K562 (cell line): ENCODE results near the gene MAST1. TPM values are rescaled to one million over a fixed set of nuclear protein-coding genes. Genes with fewer than 3 reads are reported as not detected.

Experiments used
- AFF1 ChIP-seq, 2 experiments: fragments of 450-650 bp; IDR thresholded peaks; 2 replicates each; pipeline ENCODE4 v1.6.1; 2018; ENCODE audit warnings: mild to moderate bottlenecking in 2 of 2, low read depth in 1 of 2; ENCODE audit not compliant: partially characterized antibody in 2 of 2
- CBX8 ChIP-seq: fragments of 200-600 bp; sonication (generic); IDR thresholded peaks from 2 replicates; pipeline ENCODE4 v1.6.1; 2012; ENCODE audit warnings: borderline replicate concordance, mixed run types, low read depth, mild to moderate bottlenecking, moderate library complexity, mixed read lengths, low read length, control low read depth, inconsistent platforms; ENCODE audit not compliant: poor library complexity, severe bottlenecking; ENCODE audit errors: extremely low read depth
- CEBPG ChIP-seq, 3 experiments: fragments of 200-800 bp in 1 of 3; sonication (Bioruptor generic) in 1 of 3; sonication (generic) in 1 of 3; formaldehyde crosslinking in 1 of 3; IDR thresholded peaks in 2 of 3; conservative IDR thresholded peaks in 1 of 3; 2 replicates each; pipeline versions ENCODE4 v1.6.1 to v1.8.0; 2016 to 2022; ENCODE audit warnings: missing compliant biosample characterization in 2 of 3, missing genetic modification characterization in 2 of 3, mild to moderate bottlenecking in 1 of 3, missing genetic modification reagents in 1 of 3
- CTCF ChIP-seq, 3 experiments: IDR thresholded peaks in 2 of 3; conservative IDR thresholded peaks in 1 of 3; 2 replicates each; pipeline ENCODE4 v1.5.1; 2011 to 2012; ENCODE audit warnings: low read length in 3 of 3, mild to moderate bottlenecking in 3 of 3, control low read depth in 2 of 3, improper control_type of control experiment in 1 of 3, inconsistent platforms in 1 of 3, low read depth in 1 of 3, mixed read lengths in 1 of 3, moderate library complexity in 1 of 3; ENCODE audit not compliant: insufficient read depth in 2 of 3
- FOXK1 ChIP-seq: sonication (generic); formaldehyde crosslinking; IDR thresholded peaks from 2 replicates; pipeline ENCODE4 v1.8.0; 2022; ENCODE audit warnings: missing genetic modification reagents, mild to moderate bottlenecking, borderline replicate concordance
- HDAC3 ChIP-seq: fragments of 450-650 bp; IDR thresholded peaks from 2 replicates; pipeline ENCODE4 v1.6.1; 2018; ENCODE audit warnings: borderline replicate concordance, mild to moderate bottlenecking, moderate library complexity; ENCODE audit not compliant: partially characterized antibody
- L3MBTL2 ChIP-seq: fragments of 450-650 bp; IDR thresholded peaks from 2 replicates; pipeline ENCODE4 v1.6.1; 2016; ENCODE audit warnings: mild to moderate bottlenecking, moderate library complexity
- NFE2 ChIP-seq: IDR thresholded peaks from 2 replicates; pipeline ENCODE4 v1.6.1; 2014; ENCODE audit warnings: antibody characterized with exemption, low read depth
- NR3C1 ChIP-seq: sonication (generic); formaldehyde crosslinking; IDR thresholded peaks from 2 replicates; pipeline ENCODE4 v1.8.1; 2022; ENCODE audit warnings: missing genetic modification reagents
- PHF8 ChIP-seq: fragments of 200-600 bp; sonication (generic); IDR thresholded peaks from 2 replicates; pipeline ENCODE4 v1.6.1; 2012; ENCODE audit warnings: mixed run types, mild to moderate bottlenecking, inconsistent platforms, low read length, moderate library complexity, borderline replicate concordance
- XRCC4 ChIP-seq: IDR thresholded peaks from one replicate; pipeline ENCODE4 v1.6.1; 2011; ENCODE audit not compliant: insufficient read depth, insufficient read length; ENCODE audit errors: extremely low read depth
- ZNF311 ChIP-seq: fragments of 250-450 bp; sonication (Bioruptor Pico); IDR thresholded peaks from 2 replicates; pipeline ENCODE4 v1.4.0; 2020; ENCODE audit warnings: mild to moderate bottlenecking, moderate library complexity
- polyA plus RNA-seq, 8 experiments: library from polyadenylated mRNA; depleted of rRNA in 4 of 8; stranded (reverse) in 5 of 8; unstranded in 3 of 8; fragments of >200 nt; fragmentation: Nextera tagmentation in 2 of 8; fragmentation: Illumina TruSeq in 1 of 8; extraction: Ambion mirVana in 2 of 8; extraction: Trizol in 1 of 8; gene quantifications; 2 replicates each; pipeline versions ENCODE4 v1.2.1 to v1.2.3, GENCODE V29; 2011 to 2014; ENCODE audit warnings: inconsistent platforms in 1 of 8, missing spikeins in 1 of 8
- total RNA-seq, 7 experiments: library from RNA; depleted of rRNA in 6 of 7; stranded (reverse); fragments of >200 nt in 6 of 7; fragmentation: Illumina TruSeq in 2 of 7; extraction: Trizol in 2 of 7; gene quantifications; 2 replicates each; pipeline versions ENCODE4 v1.2.1 to v1.2.3, GENCODE V29; 2011 to 2021; ENCODE audit warnings: low replicate concordance in 1 of 7

The MAST1 gene
- total and polyA plus RNA-seq, 9 of the 15 experiments (the other 6 are each of a cell fraction or from before 2014, with no cell fraction given): 0.48 to 10.3 (median 3.9) TPM

DNA sequence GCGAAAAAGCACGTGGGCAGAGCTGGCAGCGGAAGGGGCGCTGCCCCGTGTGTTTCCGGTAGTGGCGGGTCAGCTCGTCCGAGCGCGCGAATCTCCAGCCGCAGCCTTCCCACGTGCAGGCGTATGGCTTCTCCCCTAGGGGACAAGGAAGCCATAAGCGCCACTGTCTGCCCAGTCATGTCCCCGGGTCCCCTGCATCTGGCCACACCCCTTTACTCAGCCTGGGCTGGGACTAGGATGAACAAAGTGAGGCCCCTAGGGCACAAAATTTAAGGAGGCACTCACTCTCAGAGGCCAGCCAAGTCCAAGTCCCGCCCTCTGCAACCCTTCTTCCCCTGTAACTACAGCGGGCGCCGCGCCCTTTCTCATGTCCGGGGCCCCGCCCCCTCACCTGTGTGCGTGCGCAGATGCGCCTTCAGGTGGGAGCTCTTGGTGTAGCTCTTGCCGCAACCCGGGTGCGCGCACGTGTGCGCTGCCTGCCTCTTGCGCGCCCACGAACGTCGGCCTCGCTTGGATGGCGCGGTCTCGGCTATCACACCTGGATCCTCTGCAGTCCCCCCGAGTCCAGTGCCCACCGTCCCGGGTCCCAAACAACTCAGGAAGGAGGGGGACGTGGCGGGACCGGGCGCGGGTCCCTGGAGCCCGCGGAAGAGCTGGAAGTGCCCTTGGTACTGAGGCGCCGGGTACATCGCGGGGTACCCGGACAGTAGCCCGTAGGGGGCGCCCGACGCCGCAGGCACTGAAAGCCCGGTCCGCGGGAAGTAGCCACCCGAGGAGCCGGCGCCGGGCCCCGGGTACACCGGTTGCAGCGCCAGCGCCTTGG is 46.8 kb downstream of the MAST1 start (continued):
- TF ChIP-seq CTCF (IDR thresholded peaks at IDR 0.05 in 2 of 3, conservative IDR thresholded peaks at IDR 0.05 in 1 of 3; ENCODE audit: insufficient read depth in 2 of 3, low read depth in 1 of 3, low read length in 3 of 3) (peak; percentile 79 to 80 (median 80)), AFF1 (IDR thresholded peaks at IDR 0.05; ENCODE audit: low read depth in 1 of 2, partially characterized antibody in 2 of 2) (peak in 1 of 2 experiments; percentile 47), FOXK1 (CRISPR knock-in tag) (no peak), PHF8 (peak; percentile 41; the same call in 1 of the 2 replicates), NFE2 (peak; percentile 81), NR3C1 (peak; percentile 58; the same call in 1 of the 2 replicates), ZNF311 (CRISPR knock-in tag) (no peak), L3MBTL2 (peak; percentile 96), HDAC3 (no peak), CEBPG (CRISPR knock-in tag; IDR thresholded peaks at IDR 0.05) (peak; percentile 53; the same call in 1 of the 2 replicates), CEBPG (tag; conservative IDR thresholded peaks at IDR 0.05 in 1 of 2, IDR thresholded peaks at IDR 0.05 in 1 of 2) (no peak; a peak in 1 of 4 replicates), XRCC4 (no peak), CBX8 (no peak)
